Natural killer cell (primary cell): ENCODE measurements around the gene ZNHIT1. TPM values are rescaled to one million over a fixed set of nuclear protein-coding genes. Genes with fewer than 3 reads are reported as not detected.

ENCODE experiments used
- ATAC-seq, 3 donors: fragments of 150-1000 bp in 2 of 3; fragments of 200-7000 bp in 1 of 3; cut with Tn5 transposase; 1 replicate in 1 of 3; 2 replicates in 2 of 3; pipeline ENCODE4 v1.10.0; 2021; ENCODE audit warnings: mild to moderate bottlenecking in 2 of 3, moderate library complexity in 2 of 3
- DNase-seq, 2 donors: peaks; one replicate each; pipeline versions ENCODE4 v3.0.0 to v3.0.0-alpha.2; 2013 to 2021; ENCODE audit warnings: mixed read lengths in 1 of 2
- H3K27ac ChIP-seq: one replicate; pipeline ENCODE4 v1.5.1; 2013; ENCODE audit warnings: mild to moderate bottlenecking, low read length
- H3K27me3 ChIP-seq: one replicate; pipeline ENCODE4 v1.6.1; 2013; ENCODE audit warnings: low read length; ENCODE audit not compliant: control insufficient read depth, insufficient read depth
- H3K36me3 ChIP-seq: one replicate; pipeline ENCODE4 v1.6.1; 2013; ENCODE audit warnings: low read length; ENCODE audit not compliant: control insufficient read depth, insufficient read depth
- H3K4me1 ChIP-seq: one replicate; pipeline ENCODE4 v1.6.1; 2013; ENCODE audit warnings: low read length; ENCODE audit not compliant: control insufficient read depth, insufficient read depth
- H3K4me3 ChIP-seq: one replicate; pipeline ENCODE4 v1.5.1; 2013; ENCODE audit warnings: low read length
- H3K9me3 ChIP-seq: one replicate; pipeline ENCODE4 v1.6.1; 2013; ENCODE audit warnings: low read length; ENCODE audit not compliant: control insufficient read depth, insufficient read depth
- H3K27ac Mint-ChIP-seq, 2 donors: one replicate each; pipeline ENCODE4 v1.8.0; 2022; ENCODE audit warnings: mild to moderate bottlenecking in 2 of 2, mixed read lengths in 2 of 2, moderate library complexity in 1 of 2
- H3K27me3 Mint-ChIP-seq, 2 donors: one replicate each; pipeline ENCODE4 v1.8.0; 2022; ENCODE audit warnings: low read depth in 2 of 2, mixed read lengths in 2 of 2
- H3K36me3 Mint-ChIP-seq: one replicate; pipeline ENCODE4 v1.8.0; 2022; ENCODE audit warnings: mixed read lengths
- H3K4me1 Mint-ChIP-seq, 2 donors: one replicate each; pipeline ENCODE4 v1.8.0; 2022; ENCODE audit warnings: mixed read lengths in 2 of 2
- H3K4me3 Mint-ChIP-seq: one replicate; pipeline ENCODE4 v1.8.0; 2022; ENCODE audit warnings: mild to moderate bottlenecking, moderate library complexity, mixed read lengths
- H3K9me3 Mint-ChIP-seq, 2 donors: one replicate each; pipeline ENCODE4 v1.8.0; 2022; ENCODE audit warnings: mixed read lengths in 2 of 2
- CTCF ChIP-seq: fragments of 200-600 bp; IDR thresholded peaks from one replicate; pipeline ENCODE4 v1.8.0; 2022; ENCODE audit warnings: antibody characterized with exemption
- WGBS: methylation state at CpG from one replicate; pipeline ENCODE4 v1.1.7; 2013; ENCODE audit warnings: missing lambda C conversion rate; ENCODE audit not compliant: insufficient coverage; 5-methylcytosine and 5-hydroxymethylcytosine counted together
- intact Hi-C: fragments of 100-400 bp; cut with micrococcal nuclease; formaldehyde crosslinking; loops from one replicate; pipeline ENCODE4 v1.14.2; 2022
- total RNA-seq, 4 donors: library from RNA; stranded (reverse); fragments of 120-200 nt in 1 of 4; gene quantifications; one replicate each; pipeline versions ENCODE4 v1.2.3 to v1.2.4, GENCODE V29; 2013 to 2022

ZNHIT1 gene
- total RNA-seq, 3 donors from 2014 or later (not counting 1 experiment from before 2014, with no cell fraction given): 53.7 to 63.5 (median 60.9) TPM

- Histone ChIP-seq H3K9me3 (no peaks in the 10 kb centered on the region), H3K4me3 (no peak overlapping the region), H3K27me3 (peaks cover 6% of the 10 kb centered on the region), H3K36me3 (peaks cover 8% of the 10 kb centered on the region), H3K27ac (no peak overlapping the region), H3K4me1 (peaks cover 12% of the 10 kb centered on the region)
- H3K36me3 Mint-ChIP-seq: no peaks in the 10 kb centered on the region
- peaks cover 0 to 4% of the 10 kb centered on the region in 2 donors for H3K4me1 Mint-ChIP-seq
- TF ChIP-seq CTCF: no peak
- H3K27me3 Mint-ChIP-seq: peaks cover 16 to 20% of the 10 kb centered on the region in 2 donors
- no peak for ATAC-seq
- no peak for DNase-seq
- 86% methylated on average over 30 of the region's 32 CpGs for WGBS
- no peak overlapping the region for H3K27ac Mint-ChIP-seq
- intact Hi-C loops: no loop called here
- H3K4me3 Mint-ChIP-seq: no peak overlapping the region
- H3K9me3 Mint-ChIP-seq: no peaks in the 10 kb centered on the region
Observed at GRCh38 chr7:101205901-101206664, 11.9 kb upstream of the ZNHIT1 start.

- WGBS: 73% methylated on average over 19 of the region's 19 CpGs
- H3K27me3 Mint-ChIP-seq: peaks cover 15 to 16% of the 10 kb centered on the region in 2 donors
- H3K4me1 Mint-ChIP-seq: peaks cover 0 to 4% of the 10 kb centered on the region in 2 donors
- peaks cover 4% of the 10 kb centered on the region for H3K27me3 ChIP-seq
- no peak overlapping the region for H3K27ac Mint-ChIP-seq
- H3K4me3 ChIP-seq: no peak overlapping the region
- no peak overlapping the region for H3K27ac ChIP-seq
- H3K9me3 ChIP-seq: no peaks in the 10 kb centered on the region
- DNase-seq: no peak
- no peak overlapping the region for H3K4me3 Mint-ChIP-seq
- peaks cover 9% of the 10 kb centered on the region for H3K4me1 ChIP-seq
- H3K36me3 Mint-ChIP-seq: no peaks in the 10 kb centered on the region
- TF ChIP-seq CTCF: no peak
- peaks cover 12% of the 10 kb centered on the region for H3K36me3 ChIP-seq
- intact Hi-C loops: no loop called here
- H3K9me3 Mint-ChIP-seq: no peaks in the 10 kb centered on the region
- no peak for ATAC-seq
Observed at GRCh38 chr7:101206665-101207042, 11.3 kb upstream of the ZNHIT1 start.

GRCh38 chr7:101207459-101207858 lies 10.5 kb upstream of the ZNHIT1 start:
- no peak overlapping the region for H3K27ac Mint-ChIP-seq
- peaks cover 17% of the 10 kb centered on the region for H3K36me3 ChIP-seq
- H3K27ac ChIP-seq: no peak overlapping the region
- DNase-seq (no peak), ATAC-seq (no peak)
- H3K4me3 Mint-ChIP-seq: no peak overlapping the region
- peaks cover 2% of the 10 kb centered on the region for H3K27me3 ChIP-seq
- H3K4me3 ChIP-seq: no peak overlapping the region
- TF ChIP-seq CTCF: no peak
- peaks cover 13 to 15% of the 10 kb centered on the region in 2 donors for H3K27me3 Mint-ChIP-seq
- H3K9me3 Mint-ChIP-seq: no peaks in the 10 kb centered on the region
- H3K4me1 ChIP-seq: peaks cover 5% of the 10 kb centered on the region
- H3K4me1 Mint-ChIP-seq: peaks cover 0 to 4% of the 10 kb centered on the region in 2 donors
- no peaks in the 10 kb centered on the region for H3K36me3 Mint-ChIP-seq
- H3K9me3 ChIP-seq: no peaks in the 10 kb centered on the region
- intact Hi-C loops: no loop called here
- WGBS: 95% methylated on average over 17 of the region's 17 CpGs

GRCh38 chr7:101208794-101209193 lies 9.2 kb upstream of the ZNHIT1 start:
- intact Hi-C loops: no loop called here
- TF ChIP-seq CTCF: no peak
- Mint-ChIP-seq H3K4me1 (peaks cover 0 to 4% of the 10 kb centered on the region in 2 donors), H3K36me3 (no peaks in the 10 kb centered on the region), H3K27me3 (peaks cover 6% of the 10 kb centered on the region in 2 donors), H3K27ac (no peak overlapping the region), H3K4me3 (no peak overlapping the region), H3K9me3 (no peaks in the 10 kb centered on the region)
- no peaks in the 10 kb centered on the region for H3K27me3 ChIP-seq
- DNase-seq (no peak), ATAC-seq (no peak)
- peaks cover 5% of the 10 kb centered on the region for H3K4me1 ChIP-seq
- WGBS: 98% methylated on average over 14 of the region's 14 CpGs
- H3K27ac ChIP-seq: no peak overlapping the region
- H3K9me3 ChIP-seq: no peaks in the 10 kb centered on the region
- H3K36me3 ChIP-seq: peaks cover 19% of the 10 kb centered on the region
- H3K4me3 ChIP-seq: no peak overlapping the region
